ENCODE data around the gene DCAF4. TPM values are rescaled to one million over a fixed set of nuclear protein-coding genes. Genes with fewer than 3 reads are reported as not detected.

DCAF4 gene
- total and polyA plus RNA-seq, 2 of the 4 experiments (the other 2 are of a cell fraction), result 28.8 to 29.4 TPM

DNA sequence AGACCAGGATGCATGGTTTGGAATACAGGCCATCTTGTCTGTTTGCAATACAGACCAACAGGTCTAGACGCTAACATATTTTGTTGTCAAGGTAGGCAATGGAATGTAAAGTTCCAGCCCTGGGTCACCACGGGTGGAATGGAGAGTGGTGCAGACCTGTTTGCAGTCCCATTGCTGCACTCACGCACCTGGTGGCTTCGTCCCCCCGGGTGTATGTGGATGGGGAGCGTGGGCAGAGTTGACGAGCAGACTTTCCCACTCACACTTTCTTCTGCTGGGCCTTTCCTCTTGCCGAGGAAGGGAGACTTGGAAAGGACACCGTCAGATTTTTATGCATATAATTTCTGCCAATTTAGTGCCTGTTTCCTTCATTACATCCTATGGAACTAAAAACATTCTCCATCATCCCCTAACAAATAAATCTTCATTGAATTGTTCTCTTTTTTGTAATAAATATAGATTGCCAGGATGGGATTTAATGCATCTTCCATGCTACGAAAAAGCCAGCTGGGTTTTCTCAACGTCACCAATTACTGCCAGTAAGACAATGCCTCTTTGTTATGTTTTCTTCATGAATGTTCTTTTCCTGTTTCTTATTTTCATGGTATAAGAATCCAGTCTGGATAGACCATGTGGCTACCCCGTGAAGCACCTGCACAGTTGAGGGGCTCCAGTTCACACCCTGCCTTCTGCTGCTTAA lies 15.2 kb downstream of the DCAF4 start:
- H3K4me2 ChIP-seq (ENCODE audit: low read depth, low read length), result no peak overlapping the region
- in situ Hi-C loops (cut with MboI; ENCODE audit: low sequenced_read_pairs), result no loop called here
- WGBS, 2 experiments (ENCODE audit: extremely low coverage in 2 of 2, insufficient read length in 1 of 2), result 83% methylated on average over 2 of the region's 12 CpGs; no CpG with 5 or more reads in 1 of the 2 experiments
- no peaks in the 10 kb centered on the region for H4K20me1 ChIP-seq (ENCODE audit: insufficient read depth, low read length)
- no peaks in the 10 kb centered on the region for H3K9me3 ChIP-seq (ENCODE audit: control insufficient read depth, insufficient read depth, low read length)
- ChIA-PET POLR2A (ENCODE audit: unreplicated experiment) (no interaction called here), CTCF (interaction anchor here (1.3 kb wide), 1 partner anchor 427 kb away, joined by 7 read pairs; no protein-coding TSS in a partner anchor)
- dilution Hi-C loops (cut with HindIII; ENCODE audit: low sequenced_read_pairs, unreplicated experiment), result no loop called here
- BruUV-seq (replicated peaks), result no TSS peak
- H4K91ac ChIP-seq (ENCODE audit: insufficient read depth, low read depth, low read length), result no peak overlapping the region
- H2BK5ac ChIP-seq (ENCODE audit: low read depth, low read length, poor library complexity, severe bottlenecking), result no peak overlapping the region
- H4K5ac ChIP-seq (ENCODE audit: low read depth, low read length), result no peak overlapping the region
- H3K14ac ChIP-seq (replicated peaks; ENCODE audit: low read depth, low read length), result no peak overlapping the region
- DNase-seq (no peak), ATAC-seq (ENCODE audit: low read depth) (no peak)
- H3K36me3 ChIP-seq (ENCODE audit: control insufficient read depth, insufficient read depth, low read length), result peaks cover 33% of the 10 kb centered on the region
- no peak overlapping the region for H3K56ac ChIP-seq (ENCODE audit: extremely low read depth, insufficient read depth, low read length)
- peaks cover 12% of the 10 kb centered on the region; the same call in 1 of the 2 replicates for H3K9me1 ChIP-seq (ENCODE audit: insufficient read depth, low read length)
- no peak overlapping the region for H3K4me3 ChIP-seq (ENCODE audit: insufficient read depth, low read depth, low read length)
- H2AFZ ChIP-seq (replicated peaks; ENCODE audit: low read length, poor library complexity), result no peak overlapping the region
- H2BK120ac ChIP-seq (ENCODE audit: low read depth, low read length), result no peak overlapping the region
- intact Hi-C loops (cut with micrococcal nuclease), result no loop called here
- H3K4ac ChIP-seq (ENCODE audit: low read depth, low read length), result no peak overlapping the region
- no peaks in the 10 kb centered on the region for H3K27me3 ChIP-seq (ENCODE audit: control insufficient read depth, insufficient read depth, low read length)
- no peak overlapping the region for H3K9ac ChIP-seq (ENCODE audit: low read depth, low read length)
- no peak overlapping the region for H3K18ac ChIP-seq (ENCODE audit: low read depth, low read length)
- no peak overlapping the region for H4K8ac ChIP-seq (ENCODE audit: low read depth in 2 of 2, low read length in 2 of 2)
- H2AK5ac ChIP-seq (ENCODE audit: low read depth, low read length), result no peak overlapping the region
- H3K4me1 ChIP-seq (ENCODE audit: control insufficient read depth, insufficient read depth, low read length), result 0 out of 2 replicates have a peak, but pooled peaks cover 2% of the 10 kb centered on the region
- no peak overlapping the region for H3K27ac ChIP-seq (ENCODE audit: insufficient read depth, low read length)
- no peak overlapping the region for H2BK15ac ChIP-seq (ENCODE audit: low read depth, low read length)
- no peak overlapping the region for H2BK20ac ChIP-seq (ENCODE audit: low read depth, low read length)
- H2AK9ac ChIP-seq (replicated peaks; ENCODE audit: low read depth, low read length, poor library complexity), result no peak overlapping the region
- TF ChIP-seq CHD1 (IDR thresholded peaks at IDR 0.05; ENCODE audit: low read depth, low read length) (no peak), RFX5 (IDR thresholded peaks at IDR 0.05; ENCODE audit: low read depth, low read length) (no peak), NFE2L2 (IDR thresholded peaks at IDR 0.05; ENCODE audit: low read depth, low read length) (no peak), RCOR1 (IDR thresholded peaks at IDR 0.05; ENCODE audit: insufficient replicate concordance, low read length) (no peak), MAZ (IDR thresholded peaks at IDR 0.05; ENCODE audit: borderline replicate concordance, low read depth, low read length) (no peak), CEBPB (IDR thresholded peaks at IDR 0.05; ENCODE audit: low read depth, low read length) (no peak)
- TF ChIP-seq, protein P1, sequence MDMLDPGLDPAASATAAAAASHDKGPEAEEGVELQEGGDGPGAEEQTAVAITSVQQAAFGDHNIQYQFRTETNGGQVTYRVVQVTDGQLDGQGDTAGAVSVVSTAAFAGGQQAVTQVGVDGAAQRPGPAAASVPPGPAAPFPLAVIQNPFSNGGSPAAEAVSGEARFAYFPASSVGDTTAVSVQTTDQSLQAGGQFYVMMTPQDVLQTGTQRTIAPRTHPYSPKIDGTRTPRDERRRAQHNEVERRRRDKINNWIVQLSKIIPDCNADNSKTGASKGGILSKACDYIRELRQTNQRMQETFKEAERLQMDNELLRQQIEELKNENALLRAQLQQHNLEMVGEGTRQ (IDR thresholded peaks at IDR 0.05; ENCODE audit: low read depth, low read length), result no peak
- TF ChIP-seq, protein P2, sequence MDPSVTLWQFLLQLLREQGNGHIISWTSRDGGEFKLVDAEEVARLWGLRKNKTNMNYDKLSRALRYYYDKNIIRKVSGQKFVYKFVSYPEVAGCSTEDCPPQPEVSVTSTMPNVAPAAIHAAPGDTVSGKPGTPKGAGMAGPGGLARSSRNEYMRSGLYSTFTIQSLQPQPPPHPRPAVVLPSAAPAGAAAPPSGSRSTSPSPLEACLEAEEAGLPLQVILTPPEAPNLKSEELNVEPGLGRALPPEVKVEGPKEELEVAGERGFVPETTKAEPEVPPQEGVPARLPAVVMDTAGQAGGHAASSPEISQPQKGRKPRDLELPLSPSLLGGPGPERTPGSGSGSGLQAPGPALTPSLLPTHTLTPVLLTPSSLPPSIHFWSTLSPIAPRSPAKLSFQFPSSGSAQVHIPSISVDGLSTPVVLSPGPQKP (IDR thresholded peaks at IDR 0.05; ENCODE audit: borderline replicate concordance, low read depth, low read length), result no peak
- H3K23ac ChIP-seq (ENCODE audit: low read depth, low read length), result no peak overlapping the region
- peaks cover 0 to 5% of the 10 kb centered on the region in 2 experiments; a peak in 1 of 4 replicates for H3K79me1 ChIP-seq (ENCODE audit: low read depth in 1 of 2, low read length in 2 of 2)

All from IMR-90 (cell line).